GM12878 (cell line): Measurements from ENCODE around the gene DNAJC5G. TPM values are rescaled to one million over a fixed set of nuclear protein-coding genes. Genes with fewer than 3 reads are reported as not detected.

Experiments
- ATF7 ChIP-seq: fragments of 450-650 bp; IDR thresholded peaks from 2 replicates; pipeline ENCODE4 v1.6.1; 2016; ENCODE audit warnings: low read depth, mild to moderate bottlenecking
- ETV6 ChIP-seq, 2 experiments: fragments of 450-650 bp in 1 of 2; IDR thresholded peaks in 1 of 2; conservative IDR thresholded peaks in 1 of 2; 2 replicates each; pipeline ENCODE4 v1.6.1; 2014; ENCODE audit warnings: antibody characterized with exemption in 1 of 2, borderline replicate concordance in 1 of 2, low read depth in 1 of 2, mild to moderate bottlenecking in 1 of 2, moderate library complexity in 1 of 2
- EZH2 ChIP-seq: IDR thresholded peaks from 2 replicates; pipeline ENCODE4 v1.6.1; 2012; ENCODE audit warnings: low read depth, mild to moderate bottlenecking, control low read depth, inconsistent platforms, low read length, borderline replicate concordance; ENCODE audit not compliant: control insufficient read depth
- FOXM1 ChIP-seq: IDR thresholded peaks from 2 replicates; pipeline ENCODE4 v1.6.1; 2012; ENCODE audit warnings: low read depth, mild to moderate bottlenecking, inconsistent platforms, low read length, moderate library complexity
- GABPA ChIP-seq: IDR thresholded peaks from 2 replicates; pipeline ENCODE4 v1.6.1; 2014; ENCODE audit warnings: antibody characterized with exemption, low read depth, mild to moderate bottlenecking, inconsistent platforms
- HCFC1 ChIP-seq: fragments of 150-350 bp; IDR thresholded peaks from 2 replicates; pipeline ENCODE4 v1.6.1; 2014; ENCODE audit warnings: low read length
- IKZF1 ChIP-seq: fragments of 450-650 bp; conservative IDR thresholded peaks from 2 replicates; pipeline ENCODE4 v1.6.1; 2017; ENCODE audit warnings: antibody characterized with exemption, mild to moderate bottlenecking
- JUNB ChIP-seq: IDR thresholded peaks from 2 replicates; pipeline ENCODE4 v1.6.1; 2016; ENCODE audit warnings: antibody characterized with exemption, mild to moderate bottlenecking
- MEF2B ChIP-seq: fragments of 450-650 bp; IDR thresholded peaks from 2 replicates; pipeline ENCODE4 v1.6.1; 2018; ENCODE audit warnings: mild to moderate bottlenecking, moderate library complexity; ENCODE audit not compliant: partially characterized antibody, poor library complexity, severe bottlenecking
- NRF1 ChIP-seq: conservative IDR thresholded peaks from 2 replicates; pipeline ENCODE4 v1.6.1; 2011; ENCODE audit warnings: mild to moderate bottlenecking, low read depth, low read length, improper control_type of control experiment
- PML ChIP-seq: IDR thresholded peaks from 2 replicates; pipeline ENCODE4 v1.6.1; 2012; ENCODE audit warnings: low read length, inconsistent platforms
- POLR2AphosphoS2 ChIP-seq: IDR thresholded peaks from 2 replicates; pipeline ENCODE4 v1.6.1; 2011; ENCODE audit warnings: low read depth, mild to moderate bottlenecking, low read length, improper control_type of control experiment, moderate library complexity
- YY1 ChIP-seq: IDR thresholded peaks from 2 replicates; pipeline ENCODE4 v1.6.1; 2011; ENCODE audit warnings: low read depth, mild to moderate bottlenecking, low read length
- ZNF24 ChIP-seq: fragments of 450-650 bp; IDR thresholded peaks from 2 replicates; pipeline ENCODE4 v1.6.1; 2017; ENCODE audit warnings: antibody characterized with exemption, mild to moderate bottlenecking
- ZNF384 ChIP-seq: IDR thresholded peaks from 2 replicates; pipeline ENCODE4 v1.6.1; 2012; ENCODE audit warnings: low read depth, mild to moderate bottlenecking, low read length, improper control_type of control experiment, borderline replicate concordance
- ZZZ3 ChIP-seq: IDR thresholded peaks from 2 replicates; pipeline ENCODE4 v1.6.1; 2011; ENCODE audit warnings: low read depth; ENCODE audit not compliant: control insufficient read depth, insufficient read length
- polyA plus RNA-seq, 11 experiments: library from polyadenylated mRNA; depleted of rRNA in 4 of 11; unstranded in 6 of 11; stranded (reverse) in 5 of 11; fragments of >200 nt; fragmentation: Nextera tagmentation in 4 of 11; fragmentation: Illumina TruSeq in 1 of 11; extraction: Ambion mirVana in 4 of 11; extraction: Trizol in 1 of 11; gene quantifications; 1 replicate in 1 of 11; 2 replicates in 10 of 11; pipeline versions ENCODE4 v1.2.1 to v1.2.3, GENCODE V29; 2011 to 2016; ENCODE audit warnings: inconsistent platforms in 2 of 11, missing spikeins in 2 of 11, low read depth in 1 of 11
- total RNA-seq, 4 experiments: library from RNA; depleted of rRNA in 3 of 4; stranded (reverse); fragments of >200 nt in 3 of 4; fragmentation: Illumina TruSeq in 1 of 4; extraction: Trizol in 1 of 4; gene quantifications; 2 replicates each; pipeline versions ENCODE4 v1.2.1 to v1.2.3, GENCODE V29; 2013 to 2021
- TF ChIP-seq, protein P1 (sequence below): IDR thresholded peaks from 2 replicates; pipeline ENCODE4 v1.6.1; 2011; ENCODE audit warnings: borderline replicate concordance, low read depth, mild to moderate bottlenecking, moderate library complexity, mixed read lengths, low read length; ENCODE audit not compliant: insufficient read depth; ENCODE audit errors: extremely low read length
- TF ChIP-seq, protein P2 (sequence below): fragments of 450-650 bp; IDR thresholded peaks from 2 replicates; pipeline ENCODE4 v1.6.1; 2018; ENCODE audit warnings: borderline replicate concordance, mild to moderate bottlenecking; ENCODE audit not compliant: partially characterized antibody
- TF ChIP-seq, protein P3 (sequence below): IDR thresholded peaks from 2 replicates; pipeline ENCODE4 v1.6.1; 2012; ENCODE audit warnings: improper control_type of control experiment, low read depth, low read length; ENCODE audit not compliant: insufficient replicate concordance

Gene DNAJC5G
- total and polyA plus RNA-seq, 10 of the 15 experiments (the other 5 are each of a cell fraction or from before 2014, with no cell fraction given): not detected

DNA sequence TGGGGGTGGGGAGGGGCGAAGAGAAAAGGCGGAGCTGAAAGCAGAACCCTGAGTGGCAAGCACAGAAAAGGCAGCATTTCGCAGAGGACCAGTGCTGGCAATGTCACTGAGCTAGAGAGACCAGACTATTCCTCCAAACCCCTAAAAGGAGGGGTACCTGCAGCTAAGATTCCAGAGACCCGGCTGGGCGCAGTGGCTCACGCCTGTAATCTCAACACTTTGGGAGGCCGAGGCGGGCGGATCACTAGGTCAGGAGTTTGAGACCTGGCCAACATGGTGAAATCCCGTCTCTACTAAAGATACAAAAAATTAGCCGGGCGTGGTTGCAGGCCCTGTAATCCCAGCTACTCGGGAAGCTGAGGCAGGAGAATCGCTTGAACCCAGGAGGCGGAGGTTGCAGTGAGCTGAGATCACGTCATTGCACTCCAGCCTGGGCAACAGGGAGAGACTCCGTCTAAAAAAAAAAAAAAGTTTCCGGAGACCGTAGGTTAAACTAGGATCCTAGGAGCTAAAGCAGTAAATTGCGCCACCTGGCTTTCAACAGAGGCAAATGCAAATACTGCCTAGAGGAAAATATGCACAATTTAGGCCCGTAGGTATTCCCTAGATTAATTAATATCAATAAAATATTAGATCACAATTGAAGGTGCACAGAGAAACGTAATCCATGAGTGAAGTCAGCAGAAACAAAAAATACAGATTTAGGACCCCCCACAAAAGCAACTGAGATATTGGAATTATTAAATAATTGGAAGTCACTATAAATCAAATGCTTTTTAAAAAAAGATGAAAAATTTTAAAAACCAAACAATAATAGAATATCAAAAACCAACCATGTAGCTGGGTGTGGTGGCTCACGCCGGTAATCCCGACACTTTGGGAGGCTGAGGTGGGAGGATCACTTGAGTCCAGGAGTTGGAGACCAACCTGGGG, 28.1 kb downstream of the DNAJC5G start (continued):
- TF ChIP-seq, protein P1, sequence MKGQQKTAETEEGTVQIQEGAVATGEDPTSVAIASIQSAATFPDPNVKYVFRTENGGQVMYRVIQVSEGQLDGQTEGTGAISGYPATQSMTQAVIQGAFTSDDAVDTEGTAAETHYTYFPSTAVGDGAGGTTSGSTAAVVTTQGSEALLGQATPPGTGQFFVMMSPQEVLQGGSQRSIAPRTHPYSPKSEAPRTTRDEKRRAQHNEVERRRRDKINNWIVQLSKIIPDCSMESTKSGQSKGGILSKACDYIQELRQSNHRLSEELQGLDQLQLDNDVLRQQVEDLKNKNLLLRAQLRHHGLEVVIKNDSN: no peak
- TF ChIP-seq IKZF1: peak; percentile 57; the same call in 1 of the 2 replicates
- no peak; the same call in 1 of the 2 replicates for TF ChIP-seq YY1
- TF ChIP-seq ZNF24: no peak
- 0 out of 2 replicates have a peak, but pooled peaks have one; percentile 25 for TF ChIP-seq GABPA
- TF ChIP-seq FOXM1: no peak
- peak; percentile 91 for TF ChIP-seq ZNF384
- peak; percentile 67 for TF ChIP-seq ATF7
- TF ChIP-seq EZH2: no peak
- TF ChIP-seq PML: no peak
- TF ChIP-seq ETV6 (conservative IDR thresholded peaks at IDR 0.05 in 1 of 2, IDR thresholded peaks at IDR 0.05 in 1 of 2; ENCODE audit: borderline replicate concordance in 1 of 2, low read depth in 1 of 2): no peak
- TF ChIP-seq, protein P2, sequence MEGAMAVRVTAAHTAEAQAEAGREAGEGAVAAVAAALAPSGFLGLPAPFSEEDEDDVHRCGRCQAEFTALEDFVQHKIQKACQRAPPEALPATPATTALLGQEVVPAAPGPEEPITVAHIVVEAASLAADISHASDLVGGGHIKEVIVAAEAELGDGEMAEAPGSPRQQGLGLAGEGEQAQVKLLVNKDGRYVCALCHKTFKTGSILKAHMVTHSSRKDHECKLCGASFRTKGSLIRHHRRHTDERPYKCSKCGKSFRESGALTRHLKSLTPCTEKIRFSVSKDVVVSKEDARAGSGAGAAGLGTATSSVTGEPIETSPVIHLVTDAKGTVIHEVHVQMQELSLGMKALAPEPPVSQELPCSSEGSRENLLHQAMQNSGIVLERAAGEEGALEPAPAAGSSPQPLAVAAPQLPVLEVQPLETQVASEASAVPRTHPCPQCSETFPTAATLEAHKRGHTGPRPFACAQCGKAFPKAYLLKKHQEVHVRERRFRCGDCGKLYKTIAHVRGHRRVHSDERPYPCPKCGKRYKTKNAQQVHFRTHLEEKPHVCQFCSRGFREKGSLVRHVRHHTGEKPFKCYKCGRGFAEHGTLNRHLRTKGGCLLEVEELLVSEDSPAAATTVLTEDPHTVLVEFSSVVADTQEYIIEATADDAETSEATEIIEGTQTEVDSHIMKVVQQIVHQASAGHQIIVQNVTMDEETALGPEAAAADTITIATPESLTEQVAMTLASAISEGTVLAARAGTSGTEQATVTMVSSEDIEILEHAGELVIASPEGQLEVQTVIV: no peak
- no peak for TF ChIP-seq JUNB
- no peak for TF ChIP-seq ZZZ3
- no peak for TF ChIP-seq HCFC1
- TF ChIP-seq, protein P3, sequence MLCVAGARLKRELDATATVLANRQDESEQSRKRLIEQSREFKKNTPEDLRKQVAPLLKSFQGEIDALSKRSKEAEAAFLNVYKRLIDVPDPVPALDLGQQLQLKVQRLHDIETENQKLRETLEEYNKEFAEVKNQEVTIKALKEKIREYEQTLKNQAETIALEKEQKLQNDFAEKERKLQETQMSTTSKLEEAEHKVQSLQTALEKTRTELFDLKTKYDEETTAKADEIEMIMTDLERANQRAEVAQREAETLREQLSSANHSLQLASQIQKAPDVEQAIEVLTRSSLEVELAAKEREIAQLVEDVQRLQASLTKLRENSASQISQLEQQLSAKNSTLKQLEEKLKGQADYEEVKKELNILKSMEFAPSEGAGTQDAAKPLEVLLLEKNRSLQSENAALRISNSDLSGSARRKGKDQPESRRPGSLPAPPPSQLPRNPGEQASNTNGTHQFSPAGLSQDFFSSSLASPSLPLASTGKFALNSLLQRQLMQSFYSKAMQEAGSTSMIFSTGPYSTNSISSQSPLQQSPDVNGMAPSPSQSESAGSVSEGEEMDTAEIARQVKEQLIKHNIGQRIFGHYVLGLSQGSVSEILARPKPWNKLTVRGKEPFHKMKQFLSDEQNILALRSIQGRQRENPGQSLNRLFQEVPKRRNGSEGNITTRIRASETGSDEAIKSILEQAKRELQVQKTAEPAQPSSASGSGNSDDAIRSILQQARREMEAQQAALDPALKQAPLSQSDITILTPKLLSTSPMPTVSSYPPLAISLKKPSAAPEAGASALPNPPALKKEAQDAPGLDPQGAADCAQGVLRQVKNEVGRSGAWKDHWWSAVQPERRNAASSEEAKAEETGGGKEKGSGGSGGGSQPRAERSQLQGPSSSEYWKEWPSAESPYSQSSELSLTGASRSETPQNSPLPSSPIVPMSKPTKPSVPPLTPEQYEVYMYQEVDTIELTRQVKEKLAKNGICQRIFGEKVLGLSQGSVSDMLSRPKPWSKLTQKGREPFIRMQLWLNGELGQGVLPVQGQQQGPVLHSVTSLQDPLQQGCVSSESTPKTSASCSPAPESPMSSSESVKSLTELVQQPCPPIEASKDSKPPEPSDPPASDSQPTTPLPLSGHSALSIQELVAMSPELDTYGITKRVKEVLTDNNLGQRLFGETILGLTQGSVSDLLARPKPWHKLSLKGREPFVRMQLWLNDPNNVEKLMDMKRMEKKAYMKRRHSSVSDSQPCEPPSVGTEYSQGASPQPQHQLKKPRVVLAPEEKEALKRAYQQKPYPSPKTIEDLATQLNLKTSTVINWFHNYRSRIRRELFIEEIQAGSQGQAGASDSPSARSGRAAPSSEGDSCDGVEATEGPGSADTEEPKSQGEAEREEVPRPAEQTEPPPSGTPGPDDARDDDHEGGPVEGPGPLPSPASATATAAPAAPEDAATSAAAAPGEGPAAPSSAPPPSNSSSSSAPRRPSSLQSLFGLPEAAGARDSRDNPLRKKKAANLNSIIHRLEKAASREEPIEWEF: no peak
- TF ChIP-seq MEF2B: no peak
- no peak for TF ChIP-seq NRF1
- TF ChIP-seq POLR2AphosphoS2: no peak
